ENCODE data around the gene MICAL1.

The MICAL1 gene

DNA sequence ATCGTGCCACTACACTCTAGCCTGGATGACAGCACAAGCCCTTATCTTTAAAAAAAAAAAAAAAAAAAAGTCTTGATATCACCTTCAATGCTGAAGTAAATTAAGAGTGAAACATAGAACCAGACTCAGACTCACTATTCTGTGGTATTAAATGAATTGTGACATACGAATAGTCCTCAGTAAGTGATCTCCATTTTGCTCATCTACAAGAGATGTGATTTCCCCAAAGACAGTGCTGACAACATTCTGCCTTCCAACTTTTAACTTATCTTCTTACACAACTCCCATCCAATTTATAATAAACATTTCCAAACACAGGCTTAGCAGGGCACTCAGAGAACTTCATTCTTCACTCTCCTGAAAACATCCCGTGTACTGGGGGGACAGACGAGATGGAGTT lies 19.4 kb upstream of the MICAL1 start:
- Histone ChIP-seq H3K4me1 (ENCODE audit: low read length) (peaks cover 37% of the 10 kb centered on the region), H3K9me3 (ENCODE audit: insufficient read depth, low read length) (no peaks in the 10 kb centered on the region), H3K9ac (ENCODE audit: low read length) (no peak overlapping the region), H3K36me3 (replicated peaks; ENCODE audit: low read depth, low read length) (peaks cover 56% of the 10 kb centered on the region), H3K27ac (ENCODE audit: low read length) (no peak overlapping the region), H4K20me1 (ENCODE audit: insufficient read depth, low read length) (peaks cover 32% of the 10 kb centered on the region), H2AFZ (ENCODE audit: low read depth, low read length) (no peak overlapping the region), H3K27me3 (ENCODE audit: low read depth, low read length) (no peaks in the 10 kb centered on the region), H3K4me2 (ENCODE audit: low read length) (no peak overlapping the region), H3K79me2 (ENCODE audit: low read length) (peaks cover 80% of the 10 kb centered on the region), H3K4me3 (ENCODE audit: low read length) (no peak overlapping the region)
- no peak for TF ChIP-seq EZH2phosphoT487 (IDR thresholded peaks at IDR 0.05; ENCODE audit: low read depth)
- TF ChIP-seq, protein P1, sequence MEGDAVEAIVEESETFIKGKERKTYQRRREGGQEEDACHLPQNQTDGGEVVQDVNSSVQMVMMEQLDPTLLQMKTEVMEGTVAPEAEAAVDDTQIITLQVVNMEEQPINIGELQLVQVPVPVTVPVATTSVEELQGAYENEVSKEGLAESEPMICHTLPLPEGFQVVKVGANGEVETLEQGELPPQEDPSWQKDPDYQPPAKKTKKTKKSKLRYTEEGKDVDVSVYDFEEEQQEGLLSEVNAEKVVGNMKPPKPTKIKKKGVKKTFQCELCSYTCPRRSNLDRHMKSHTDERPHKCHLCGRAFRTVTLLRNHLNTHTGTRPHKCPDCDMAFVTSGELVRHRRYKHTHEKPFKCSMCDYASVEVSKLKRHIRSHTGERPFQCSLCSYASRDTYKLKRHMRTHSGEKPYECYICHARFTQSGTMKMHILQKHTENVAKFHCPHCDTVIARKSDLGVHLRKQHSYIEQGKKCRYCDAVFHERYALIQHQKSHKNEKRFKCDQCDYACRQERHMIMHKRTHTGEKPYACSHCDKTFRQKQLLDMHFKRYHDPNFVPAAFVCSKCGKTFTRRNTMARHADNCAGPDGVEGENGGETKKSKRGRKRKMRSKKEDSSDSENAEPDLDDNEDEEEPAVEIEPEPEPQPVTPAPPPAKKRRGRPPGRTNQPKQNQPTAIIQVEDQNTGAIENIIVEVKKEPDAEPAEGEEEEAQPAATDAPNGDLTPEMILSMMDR (IDR thresholded peaks at IDR 0.05; ENCODE audit: low read depth, low read length): no peak

DNA sequence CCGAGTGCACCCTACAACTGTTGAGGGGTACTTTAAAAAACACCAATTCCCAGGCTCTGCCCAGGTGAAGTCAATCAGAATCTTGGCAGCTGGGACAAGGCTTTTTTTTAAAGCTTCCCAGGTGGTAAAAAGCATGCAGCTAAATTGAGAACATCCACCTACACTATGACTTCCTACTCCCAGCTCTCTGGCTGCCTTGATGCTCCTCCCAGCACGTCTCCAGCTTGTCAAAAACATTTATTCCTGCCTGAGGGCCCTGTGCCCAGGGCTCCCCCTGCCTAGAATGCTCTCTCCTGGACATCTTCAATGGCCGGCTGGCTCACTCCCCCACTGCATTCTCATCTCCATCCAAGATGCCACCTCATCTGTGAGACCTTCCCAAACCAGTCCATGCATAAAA lies 17.5 kb upstream of the MICAL1 start:
- Histone ChIP-seq H3K36me3 (replicated peaks; ENCODE audit: low read depth, low read length) (peaks cover 52% of the 10 kb centered on the region), H3K9ac (ENCODE audit: low read length) (no peak overlapping the region), H3K4me1 (ENCODE audit: low read length) (peaks cover 21% of the 10 kb centered on the region), H3K4me2 (ENCODE audit: low read length) (peak overlapping the region; percentile 61; the same call in 1 of the 2 replicates), H3K27ac (ENCODE audit: low read length) (no peak overlapping the region), H4K20me1 (ENCODE audit: insufficient read depth, low read length) (peaks cover 26% of the 10 kb centered on the region), H3K79me2 (ENCODE audit: low read length) (peaks cover 68% of the 10 kb centered on the region), H3K4me3 (ENCODE audit: low read length) (no peak overlapping the region), H3K27me3 (ENCODE audit: low read depth, low read length) (no peaks in the 10 kb centered on the region), H3K9me3 (ENCODE audit: insufficient read depth, low read length) (no peaks in the 10 kb centered on the region), H2AFZ (ENCODE audit: low read depth, low read length) (no peak overlapping the region)
- TF ChIP-seq, protein P1 (IDR thresholded peaks at IDR 0.05; ENCODE audit: low read depth, low read length): no peak
- TF ChIP-seq EZH2phosphoT487 (IDR thresholded peaks at IDR 0.05; ENCODE audit: low read depth): no peak

DNA sequence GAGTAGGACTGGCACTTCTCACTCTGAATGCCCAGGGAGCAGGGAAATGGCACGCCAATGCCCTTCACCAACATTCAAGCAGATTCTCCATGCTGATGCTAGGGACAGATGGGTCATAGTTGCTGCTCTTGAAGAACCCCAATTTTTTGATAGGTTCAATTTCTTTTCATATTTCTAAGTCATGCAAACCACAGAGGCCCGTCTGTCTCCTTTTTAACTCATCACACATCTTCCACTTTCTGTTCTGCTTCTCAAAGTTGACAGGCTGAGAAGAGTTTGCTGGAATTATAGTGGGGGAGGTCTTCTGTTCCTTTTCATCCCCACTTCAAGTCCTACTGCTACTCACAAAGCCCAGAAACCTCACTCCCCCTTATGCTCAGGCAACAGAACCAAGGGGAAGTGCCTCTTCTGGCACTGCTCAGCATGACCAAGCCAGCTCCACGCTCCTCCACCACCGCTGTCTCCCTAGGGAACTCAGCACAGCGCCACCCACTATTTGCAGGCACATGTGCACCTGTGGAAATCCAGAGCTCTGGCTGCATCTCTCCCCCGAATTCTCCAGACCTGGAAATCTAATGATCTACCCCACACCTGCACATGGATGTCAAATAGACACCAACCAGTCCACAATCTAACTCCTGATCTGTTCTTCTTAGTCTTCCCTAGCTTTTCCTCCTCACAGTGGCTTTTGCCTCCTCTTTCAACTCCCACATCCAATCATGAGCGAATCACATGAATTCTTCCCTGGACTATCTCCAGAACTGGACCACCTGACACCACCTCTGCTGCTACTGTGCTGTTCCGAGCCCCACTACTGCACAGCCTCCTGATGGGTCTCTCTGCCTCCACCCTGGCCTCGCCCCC lies 16.8 kb upstream of the MICAL1 start:
- H3K9ac ChIP-seq (ENCODE audit: low read length): no peak overlapping the region
- TF ChIP-seq, protein P1 (IDR thresholded peaks at IDR 0.05; ENCODE audit: low read depth, low read length): peak; percentile 27
- no peak for TF ChIP-seq EZH2phosphoT487 (IDR thresholded peaks at IDR 0.05; ENCODE audit: low read depth)
- no peaks in the 10 kb centered on the region for H3K9me3 ChIP-seq (ENCODE audit: insufficient read depth, low read length)
- H4K20me1 ChIP-seq (ENCODE audit: insufficient read depth, low read length): peaks cover 20% of the 10 kb centered on the region
- no peak overlapping the region for H2AFZ ChIP-seq (ENCODE audit: low read depth, low read length)
- peak overlapping the region; percentile 44 for H3K27ac ChIP-seq (ENCODE audit: low read length)
- no peaks in the 10 kb centered on the region for H3K27me3 ChIP-seq (ENCODE audit: low read depth, low read length)
- peak overlapping the region; percentile 61 for H3K4me2 ChIP-seq (ENCODE audit: low read length)
- no peak overlapping the region for H3K4me3 ChIP-seq (ENCODE audit: low read length)
- H3K4me1 ChIP-seq (ENCODE audit: low read length): peaks cover 19% of the 10 kb centered on the region
- peaks cover 53% of the 10 kb centered on the region for H3K36me3 ChIP-seq (replicated peaks; ENCODE audit: low read depth, low read length)
- peaks cover 62% of the 10 kb centered on the region for H3K79me2 ChIP-seq (ENCODE audit: low read length)

- Histone ChIP-seq H3K4me2 (ENCODE audit: low read length) (no peak overlapping the region), H2AFZ (ENCODE audit: low read depth, low read length) (no peak overlapping the region), H3K4me3 (ENCODE audit: low read length) (no peak overlapping the region), H3K27me3 (ENCODE audit: low read depth, low read length) (no peaks in the 10 kb centered on the region), H4K20me1 (ENCODE audit: insufficient read depth, low read length) (peaks cover 13% of the 10 kb centered on the region), H3K9me3 (ENCODE audit: insufficient read depth, low read length) (no peaks in the 10 kb centered on the region), H3K27ac (ENCODE audit: low read length) (peak overlapping the region; percentile 44; the same call in 1 of the 2 replicates), H3K9ac (ENCODE audit: low read length) (no peak overlapping the region), H3K4me1 (ENCODE audit: low read length) (peaks cover 24% of the 10 kb centered on the region), H3K79me2 (ENCODE audit: low read length) (peaks cover 53% of the 10 kb centered on the region), H3K36me3 (replicated peaks; ENCODE audit: low read depth, low read length) (peaks cover 48% of the 10 kb centered on the region)
- TF ChIP-seq EZH2phosphoT487 (IDR thresholded peaks at IDR 0.05; ENCODE audit: low read depth): no peak
Measured at GRCh38 chr6:109471105-109471810, 15.7 kb upstream of the MICAL1 start.

Data from OCI-LY3 (cell line).